Breast epithelium (tissue), 4 donors: ENCODE results near the gene PGS1. TPM values are rescaled to one million over a fixed set of nuclear protein-coding genes. Genes with fewer than 3 reads are reported as not detected.

Experiments used
- DNase-seq, 2 donors: peaks; one replicate each; pipeline ENCODE4 v3.0.0-alpha.2; 2019; ENCODE audit warnings: low spot score in 2 of 2
- H3K27ac ChIP-seq, 2 donors: fragments of 200-600 bp; sonication (generic) in 1 of 2; one replicate each; pipeline ENCODE4 v1.5.1; 2016 to 2019; ENCODE audit warnings: mild to moderate bottlenecking in 1 of 2
- H3K27me3 ChIP-seq, 2 donors: fragments of 200-600 bp; sonication (generic) in 1 of 2; one replicate each; pipeline versions ENCODE4 v1.5.1 to v1.6.0; 2017 to 2019; ENCODE audit warnings: control low read depth in 1 of 2, mild to moderate bottlenecking in 1 of 2
- H3K36me3 ChIP-seq: fragments of 200-600 bp; one replicate; pipeline ENCODE4 v1.5.1; 2019
- H3K4me1 ChIP-seq, 2 donors: fragments of 200-600 bp; sonication (generic); one replicate each; pipeline ENCODE4 v1.5.1; 2016 to 2019; ENCODE audit warnings: control low read depth in 1 of 2
- H3K4me3 ChIP-seq, 3 donors: fragments of 200-600 bp; sonication (generic); 1 replicate in 2 of 3; 2 replicates in 1 of 3; pipeline ENCODE4 v1.5.1; 2016 to 2019; ENCODE audit warnings: mild to moderate bottlenecking in 3 of 3, moderate library complexity in 2 of 3
- H3K9me3 ChIP-seq, 2 donors: fragments of 200-600 bp; sonication (generic) in 1 of 2; one replicate each; pipeline ENCODE4 v1.5.1; 2016 to 2019; ENCODE audit warnings: control low read depth in 1 of 2
- CTCF ChIP-seq, 3 donors: fragments of 450-650 bp; IDR thresholded peaks; one replicate each; pipeline ENCODE4 v1.5.1; 2016 to 2017; ENCODE audit warnings: antibody characterized with exemption in 3 of 3, mild to moderate bottlenecking in 3 of 3, moderate library complexity in 3 of 3
- POLR2A ChIP-seq: fragments of 450-650 bp; IDR thresholded peaks from one replicate; pipeline ENCODE4 v1.6.1; 2016; ENCODE audit warnings: antibody characterized with exemption, mild to moderate bottlenecking, moderate library complexity
- POLR2AphosphoS5 ChIP-seq, 3 donors: sonication (generic); formaldehyde crosslinking; IDR thresholded peaks; one replicate each; pipeline ENCODE4 v1.6.1; 2017; ENCODE audit warnings: antibody characterized with exemption in 3 of 3
- intact Hi-C: fragments of 100-400 bp; cut with DNase I; formaldehyde crosslinking; loops from one replicate; pipeline ENCODE4 v1.15.1; 2023; ENCODE audit warnings: low total_unique reads
- total RNA-seq, 3 donors: library from RNA; depleted of rRNA; stranded (reverse); fragments of >200 nt; gene quantifications; one replicate each; pipeline ENCODE4 v1.1.0, GENCODE V29; 2016

Gene PGS1
- total RNA-seq, 3 donors from 2014 or later, result 33.9 to 58.7 (median 50.2) TPM

- H3K4me1 ChIP-seq, result peaks cover 18 to 22% of the 10 kb centered on the region in 2 donors
- H3K27me3 ChIP-seq, result no peaks in the 10 kb centered on the region
- intact Hi-C loops, result no loop called here
- DNase-seq, result no peak
- peak overlapping the region in 1 of 3 donors; percentile 100 for H3K4me3 ChIP-seq
- no peaks in the 10 kb centered on the region for H3K36me3 ChIP-seq
- H3K9me3 ChIP-seq, result no peaks in the 10 kb centered on the region
- TF ChIP-seq POLR2AphosphoS5 (IDR thresholded peaks at IDR 0.05), result no peak
- peak overlapping the region; percentile 66 to 91 for H3K27ac ChIP-seq
These were observed 23.3 kb upstream of the PGS1 start for GRCh38 chr17:78355045-78355641.

GRCh38 chr17:78355701-78356100 lies 22.7 kb upstream of the PGS1 start:
- Histone ChIP-seq H3K27ac (peak overlapping the region; percentile 66 to 91), H3K4me3 (peak overlapping the region in 1 of 3 donors; percentile 100), H3K27me3 (no peaks in the 10 kb centered on the region), H3K4me1 (peaks cover 18 to 22% of the 10 kb centered on the region in 2 donors), H3K36me3 (no peaks in the 10 kb centered on the region), H3K9me3 (no peaks in the 10 kb centered on the region)
- TF ChIP-seq CTCF (IDR thresholded peaks at IDR 0.05) (no peak), POLR2A (no peak), POLR2AphosphoS5 (IDR thresholded peaks at IDR 0.05) (no peak)
- intact Hi-C loops, result no loop called here
- no peak for DNase-seq

GRCh38 chr17:78356101-78356713 lies 22.2 kb upstream of the PGS1 start:
- intact Hi-C loops, result no loop called here
- no peak for DNase-seq
- H3K27ac ChIP-seq, result peak overlapping the region; percentile 66 to 91
- H3K36me3 ChIP-seq, result no peaks in the 10 kb centered on the region
- TF ChIP-seq POLR2AphosphoS5 (IDR thresholded peaks at IDR 0.05), result peak in 1 of 3 donors; percentile 65
- no peak for TF ChIP-seq POLR2A
- TF ChIP-seq CTCF (IDR thresholded peaks at IDR 0.05), result no peak
- no peaks in the 10 kb centered on the region for H3K9me3 ChIP-seq
- H3K4me1 ChIP-seq, result peaks cover 18 to 22% of the 10 kb centered on the region in 2 donors
- no peaks in the 10 kb centered on the region for H3K27me3 ChIP-seq
- peak overlapping the region; percentile 11 to 100 (median 76) for H3K4me3 ChIP-seq

GRCh38 chr17:78357177-78357586 lies 21.3 kb upstream of the PGS1 start:
- peak overlapping the region; percentile 76 to 100 (median 95) for H3K4me3 ChIP-seq
- H3K36me3 ChIP-seq, result no peaks in the 10 kb centered on the region
- DNase-seq, result no peak
- TF ChIP-seq CTCF (IDR thresholded peaks at IDR 0.05) (no peak), POLR2AphosphoS5 (IDR thresholded peaks at IDR 0.05) (peak in 1 of 3 donors; percentile 79), POLR2A (peak; percentile 12)
- H3K27ac ChIP-seq, result peak overlapping the region; percentile 91 to 94
- H3K27me3 ChIP-seq, result no peaks in the 10 kb centered on the region
- intact Hi-C loops, result no loop called here
- no peaks in the 10 kb centered on the region for H3K9me3 ChIP-seq
- peaks cover 12 to 17% of the 10 kb centered on the region in 2 donors for H3K4me1 ChIP-seq

- Histone ChIP-seq H3K4me3 (peak overlapping the region; percentile 76 to 100 (median 95)), H3K4me1 (peaks cover 8 to 12% of the 10 kb centered on the region in 2 donors), H3K9me3 (no peaks in the 10 kb centered on the region), H3K36me3 (no peaks in the 10 kb centered on the region), H3K27me3 (no peaks in the 10 kb centered on the region), H3K27ac (peak overlapping the region; percentile 91 to 94)
- no peak for DNase-seq
- TF ChIP-seq CTCF (IDR thresholded peaks at IDR 0.05) (no peak), POLR2AphosphoS5 (IDR thresholded peaks at IDR 0.05) (peak in 1 of 3 donors; percentile 6)
- intact Hi-C loops, result no loop called here
These were observed 20.5 kb upstream of the PGS1 start for GRCh38 chr17:78357672-78358537.
